Panc1 (cell line): ENCODE data around the gene CENPT. TPM values are rescaled to one million over a fixed set of nuclear protein-coding genes. Genes with fewer than 3 reads are reported as not detected.

Source experiments
- ATAC-seq: fragments of 200-7000 bp; cut with Tn5 transposase; 2 replicates; pipeline ENCODE4 v1.9.1; 2020; ENCODE audit warnings: mild to moderate bottlenecking, moderate library complexity
- BruUV-seq: library from RNA; stranded (reverse); fragments of 400-500 nt; replicated peaks from 2 replicates; lab custom pipeline; 2021; lab: Mats Ljungman, UMichigan
- CTCF ChIA-PET: fragments of 300-600 bp; sonication (Branson Sonifier 250); formaldehyde crosslinking; loops from one replicate; lab custom pipeline; 2022; ENCODE audit warnings: antibody characterized with exemption; lab: Charles Lee
- POLR2A ChIA-PET: fragments of 300-600 bp; sonication (Branson Sonifier 250); formaldehyde crosslinking; loops from one replicate; lab custom pipeline; 2022; ENCODE audit warnings: antibody characterized with exemption; lab: Charles Lee
- DNase-seq: peaks from one replicate; pipeline ENCODE4 v3.0.0-alpha.2; 2010; ENCODE audit warnings: low read depth, low spot score
- H3K27ac ChIP-seq: 2 replicates; pipeline ENCODE4 v1.5.1; 2011; ENCODE audit warnings: mild to moderate bottlenecking, low read length, inconsistent platforms
- H3K27me3 ChIP-seq: fragments of 200-500 bp; sonication (Bioruptor generic); 2 replicates; pipeline ENCODE4 v1.6.0; 2014; ENCODE audit warnings: low read length, inconsistent platforms; ENCODE audit not compliant: control insufficient read depth, insufficient read depth
- H3K36me3 ChIP-seq: fragments of 200-500 bp; sonication (Bioruptor generic); 2 replicates; pipeline ENCODE4 v1.5.1; 2014; ENCODE audit warnings: inconsistent platforms, mild to moderate bottlenecking, low read length, moderate library complexity; ENCODE audit not compliant: control insufficient read depth, insufficient read depth
- H3K4me1 ChIP-seq: 2 replicates; pipeline ENCODE4 v1.5.1; 2011; ENCODE audit warnings: inconsistent platforms, mild to moderate bottlenecking, low read length, moderate library complexity; ENCODE audit not compliant: control insufficient read depth, insufficient read depth
- H3K4me3 ChIP-seq, 2 experiments: 2 replicates each; pipeline ENCODE4 v1.5.1; 2011 to 2012; ENCODE audit warnings: low read depth in 2 of 2, low read length in 2 of 2, mild to moderate bottlenecking in 2 of 2, inconsistent platforms in 1 of 2, moderate library complexity in 1 of 2
- H3K9me3 ChIP-seq: fragments of 200-500 bp; sonication (Bioruptor generic); 2 replicates; pipeline ENCODE4 v1.5.1; 2014; ENCODE audit warnings: low read depth, mild to moderate bottlenecking, inconsistent platforms, low read length, moderate library complexity; ENCODE audit not compliant: control insufficient read depth, insufficient read depth
- POLR2AphosphoS5 ChIP-seq: IDR thresholded peaks from 2 replicates; pipeline ENCODE4 v1.6.1; 2012; ENCODE audit warnings: mild to moderate bottlenecking, low read depth, low read length, moderate library complexity
- SIN3A ChIP-seq: IDR thresholded peaks from 2 replicates; pipeline ENCODE4 v1.6.1; 2012; ENCODE audit warnings: low read depth, mild to moderate bottlenecking, low read length, moderate library complexity, borderline replicate concordance; ENCODE audit not compliant: insufficient read depth
- TCF7L2 ChIP-seq: IDR thresholded peaks from 2 replicates; pipeline ENCODE4 v1.6.1; 2011; ENCODE audit warnings: mild to moderate bottlenecking, low read depth, low read length, inconsistent platforms
- in situ Hi-C: cut with HindIII; loops from 2 replicates; pipeline ENCODE4 v1.10.0; 2016; ENCODE audit warnings: low sequenced_read_pairs, low pct_unique_long_range_greater_than_20kb
- intact Hi-C: fragments of 100-400 bp; cut with micrococcal nuclease; formaldehyde crosslinking; loops from one replicate; pipeline ENCODE4 v1.10.0; 2022; ENCODE audit not compliant: unreplicated experiment
- total RNA-seq: library from RNA; stranded (reverse); gene quantifications from one replicate; pipeline ENCODE4 v1.2.1, GENCODE V29; 2021; ENCODE audit not compliant: unreplicated experiment
- TF ChIP-seq, protein P1 (sequence below), 2 experiments: IDR thresholded peaks; 2 replicates each; pipeline ENCODE4 v1.6.1; 2011 to 2012; ENCODE audit warnings: low read depth in 2 of 2, control low read depth in 1 of 2, low read length in 1 of 2, mild to moderate bottlenecking in 1 of 2, moderate library complexity in 1 of 2; ENCODE audit not compliant: insufficient read depth in 1 of 2
- TF ChIP-seq, protein P2 (sequence below): fragments of 450-650 bp; IDR thresholded peaks from 2 replicates; pipeline ENCODE4 v1.5.1; 2017; ENCODE audit warnings: mild to moderate bottlenecking

CENPT gene
- total RNA-seq, 1 experiment from 2014 or later: 43.4 TPM

DNA sequence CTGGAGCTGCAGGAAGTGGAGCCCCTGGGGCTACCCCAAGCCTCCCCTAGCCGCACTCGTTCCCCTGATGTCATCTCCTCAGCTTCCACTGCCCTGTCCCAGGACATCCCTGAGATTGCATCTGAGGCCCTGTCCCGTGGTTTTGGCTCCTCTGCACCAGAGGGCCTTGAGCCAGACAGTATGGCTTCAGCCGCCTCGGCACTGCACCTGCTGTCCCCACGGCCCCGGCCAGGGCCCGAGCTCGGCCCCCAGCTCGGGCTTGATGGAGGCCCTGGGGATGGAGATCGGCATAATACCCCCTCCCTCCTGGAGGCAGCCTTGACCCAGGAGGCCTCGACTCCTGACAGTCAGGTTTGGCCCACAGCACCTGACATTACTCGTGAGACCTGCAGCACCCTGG, 33.1 kb upstream of the CENPT start:
- no peak for ATAC-seq
- CTCF ChIA-PET: no interaction called here
- DNase-seq: no peak
- Histone ChIP-seq H3K27me3 (no peaks in the 10 kb centered on the region), H3K4me1 (no peaks in the 10 kb centered on the region), H3K27ac (no peak overlapping the region), H3K4me3 (no peak overlapping the region), H3K36me3 (no peaks in the 10 kb centered on the region; the same call in none of the 2 replicates), H3K9me3 (no peaks in the 10 kb centered on the region)
- BruUV-seq: no TSS peak
- intact Hi-C loops: no loop called here
- in situ Hi-C loops: no loop called here
- TF ChIP-seq SIN3A (no peak), POLR2AphosphoS5 (no peak)
- TF ChIP-seq, protein P1, sequence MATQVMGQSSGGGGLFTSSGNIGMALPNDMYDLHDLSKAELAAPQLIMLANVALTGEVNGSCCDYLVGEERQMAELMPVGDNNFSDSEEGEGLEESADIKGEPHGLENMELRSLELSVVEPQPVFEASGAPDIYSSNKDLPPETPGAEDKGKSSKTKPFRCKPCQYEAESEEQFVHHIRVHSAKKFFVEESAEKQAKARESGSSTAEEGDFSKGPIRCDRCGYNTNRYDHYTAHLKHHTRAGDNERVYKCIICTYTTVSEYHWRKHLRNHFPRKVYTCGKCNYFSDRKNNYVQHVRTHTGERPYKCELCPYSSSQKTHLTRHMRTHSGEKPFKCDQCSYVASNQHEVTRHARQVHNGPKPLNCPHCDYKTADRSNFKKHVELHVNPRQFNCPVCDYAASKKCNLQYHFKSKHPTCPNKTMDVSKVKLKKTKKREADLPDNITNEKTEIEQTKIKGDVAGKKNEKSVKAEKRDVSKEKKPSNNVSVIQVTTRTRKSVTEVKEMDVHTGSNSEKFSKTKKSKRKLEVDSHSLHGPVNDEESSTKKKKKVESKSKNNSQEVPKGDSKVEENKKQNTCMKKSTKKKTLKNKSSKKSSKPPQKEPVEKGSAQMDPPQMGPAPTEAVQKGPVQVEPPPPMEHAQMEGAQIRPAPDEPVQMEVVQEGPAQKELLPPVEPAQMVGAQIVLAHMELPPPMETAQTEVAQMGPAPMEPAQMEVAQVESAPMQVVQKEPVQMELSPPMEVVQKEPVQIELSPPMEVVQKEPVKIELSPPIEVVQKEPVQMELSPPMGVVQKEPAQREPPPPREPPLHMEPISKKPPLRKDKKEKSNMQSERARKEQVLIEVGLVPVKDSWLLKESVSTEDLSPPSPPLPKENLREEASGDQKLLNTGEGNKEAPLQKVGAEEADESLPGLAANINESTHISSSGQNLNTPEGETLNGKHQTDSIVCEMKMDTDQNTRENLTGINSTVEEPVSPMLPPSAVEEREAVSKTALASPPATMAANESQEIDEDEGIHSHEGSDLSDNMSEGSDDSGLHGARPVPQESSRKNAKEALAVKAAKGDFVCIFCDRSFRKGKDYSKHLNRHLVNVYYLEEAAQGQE (IDR thresholded peaks at IDR 0.05; ENCODE audit: insufficient read depth in 1 of 2, low read depth in 2 of 2, low read length in 1 of 2): no peak
- POLR2A ChIA-PET: no interaction called here

DNA sequence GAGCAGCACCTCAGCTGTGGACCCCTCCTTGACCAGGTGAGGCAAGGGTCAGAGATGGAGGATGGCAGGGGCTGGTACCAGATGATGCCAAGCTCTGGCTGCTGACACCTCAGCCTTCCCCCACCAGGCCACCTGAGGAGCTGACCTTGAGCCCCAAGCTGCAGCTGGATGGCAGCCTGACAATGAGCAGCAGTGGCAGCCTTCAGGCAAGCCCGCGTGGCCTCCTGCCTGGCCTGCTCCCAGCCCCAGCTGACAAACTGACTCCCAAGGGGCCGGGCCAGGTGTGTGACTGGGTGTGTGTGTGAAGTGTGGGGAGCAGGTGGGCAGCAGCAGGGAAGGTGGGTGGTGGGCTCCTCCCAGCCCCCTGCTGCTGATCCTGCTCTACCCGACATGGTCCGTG, 32.4 kb upstream of the CENPT start:
- no peaks in the 10 kb centered on the region for H3K9me3 ChIP-seq
- ChIA-PET CTCF (interaction anchor here (0.5 kb wide), 1 partner anchor 1536 kb away, joined by 3 read pairs; no protein-coding TSS in a partner anchor), POLR2A (no interaction called here)
- TF ChIP-seq, protein P1 (IDR thresholded peaks at IDR 0.05; ENCODE audit: insufficient read depth in 1 of 2, low read depth in 2 of 2, low read length in 1 of 2): no peak
- TF ChIP-seq TCF7L2 (no peak), SIN3A (no peak)
- TF ChIP-seq, protein P2, sequence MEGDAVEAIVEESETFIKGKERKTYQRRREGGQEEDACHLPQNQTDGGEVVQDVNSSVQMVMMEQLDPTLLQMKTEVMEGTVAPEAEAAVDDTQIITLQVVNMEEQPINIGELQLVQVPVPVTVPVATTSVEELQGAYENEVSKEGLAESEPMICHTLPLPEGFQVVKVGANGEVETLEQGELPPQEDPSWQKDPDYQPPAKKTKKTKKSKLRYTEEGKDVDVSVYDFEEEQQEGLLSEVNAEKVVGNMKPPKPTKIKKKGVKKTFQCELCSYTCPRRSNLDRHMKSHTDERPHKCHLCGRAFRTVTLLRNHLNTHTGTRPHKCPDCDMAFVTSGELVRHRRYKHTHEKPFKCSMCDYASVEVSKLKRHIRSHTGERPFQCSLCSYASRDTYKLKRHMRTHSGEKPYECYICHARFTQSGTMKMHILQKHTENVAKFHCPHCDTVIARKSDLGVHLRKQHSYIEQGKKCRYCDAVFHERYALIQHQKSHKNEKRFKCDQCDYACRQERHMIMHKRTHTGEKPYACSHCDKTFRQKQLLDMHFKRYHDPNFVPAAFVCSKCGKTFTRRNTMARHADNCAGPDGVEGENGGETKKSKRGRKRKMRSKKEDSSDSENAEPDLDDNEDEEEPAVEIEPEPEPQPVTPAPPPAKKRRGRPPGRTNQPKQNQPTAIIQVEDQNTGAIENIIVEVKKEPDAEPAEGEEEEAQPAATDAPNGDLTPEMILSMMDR: no peak
- no peaks in the 10 kb centered on the region; the same call in none of the 2 replicates for H3K36me3 ChIP-seq
- H3K27me3 ChIP-seq: no peaks in the 10 kb centered on the region
- ATAC-seq (no peak), DNase-seq (no peak)
- H3K4me1 ChIP-seq: peaks cover under 1% of the 10 kb centered on the region; the same call in 1 of the 2 replicates
- intact Hi-C loops (no loop called here), in situ Hi-C loops (no loop called here)
- no peak overlapping the region for H3K4me3 ChIP-seq
- BruUV-seq: no TSS peak
- H3K27ac ChIP-seq: no peak overlapping the region
